HCEC 1CT (cell line): ENCODE data around the gene CERKL.
"Not testable (repeated sequence)": the region's sequence is repeated elsewhere in the genome, so short reads cannot be mapped to it uniquely, and the experiment has no call there.

ENCODE experiments used
- DNase-seq: peaks from one replicate; pipeline ENCODE4 v3.0.0-alpha.2; 2017

The CERKL gene, protein sequence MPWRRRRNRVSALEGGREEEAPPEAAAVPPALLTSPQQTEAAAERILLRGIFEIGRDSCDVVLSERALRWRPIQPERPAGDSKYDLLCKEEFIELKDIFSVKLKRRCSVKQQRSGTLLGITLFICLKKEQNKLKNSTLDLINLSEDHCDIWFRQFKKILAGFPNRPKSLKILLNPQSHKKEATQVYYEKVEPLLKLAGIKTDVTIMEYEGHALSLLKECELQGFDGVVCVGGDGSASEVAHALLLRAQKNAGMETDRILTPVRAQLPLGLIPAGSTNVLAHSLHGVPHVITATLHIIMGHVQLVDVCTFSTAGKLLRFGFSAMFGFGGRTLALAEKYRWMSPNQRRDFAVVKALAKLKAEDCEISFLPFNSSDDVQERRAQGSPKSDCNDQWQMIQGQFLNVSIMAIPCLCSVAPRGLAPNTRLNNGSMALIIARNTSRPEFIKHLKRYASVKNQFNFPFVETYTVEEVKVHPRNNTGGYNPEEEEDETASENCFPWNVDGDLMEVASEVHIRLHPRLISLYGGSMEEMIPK

DNA sequence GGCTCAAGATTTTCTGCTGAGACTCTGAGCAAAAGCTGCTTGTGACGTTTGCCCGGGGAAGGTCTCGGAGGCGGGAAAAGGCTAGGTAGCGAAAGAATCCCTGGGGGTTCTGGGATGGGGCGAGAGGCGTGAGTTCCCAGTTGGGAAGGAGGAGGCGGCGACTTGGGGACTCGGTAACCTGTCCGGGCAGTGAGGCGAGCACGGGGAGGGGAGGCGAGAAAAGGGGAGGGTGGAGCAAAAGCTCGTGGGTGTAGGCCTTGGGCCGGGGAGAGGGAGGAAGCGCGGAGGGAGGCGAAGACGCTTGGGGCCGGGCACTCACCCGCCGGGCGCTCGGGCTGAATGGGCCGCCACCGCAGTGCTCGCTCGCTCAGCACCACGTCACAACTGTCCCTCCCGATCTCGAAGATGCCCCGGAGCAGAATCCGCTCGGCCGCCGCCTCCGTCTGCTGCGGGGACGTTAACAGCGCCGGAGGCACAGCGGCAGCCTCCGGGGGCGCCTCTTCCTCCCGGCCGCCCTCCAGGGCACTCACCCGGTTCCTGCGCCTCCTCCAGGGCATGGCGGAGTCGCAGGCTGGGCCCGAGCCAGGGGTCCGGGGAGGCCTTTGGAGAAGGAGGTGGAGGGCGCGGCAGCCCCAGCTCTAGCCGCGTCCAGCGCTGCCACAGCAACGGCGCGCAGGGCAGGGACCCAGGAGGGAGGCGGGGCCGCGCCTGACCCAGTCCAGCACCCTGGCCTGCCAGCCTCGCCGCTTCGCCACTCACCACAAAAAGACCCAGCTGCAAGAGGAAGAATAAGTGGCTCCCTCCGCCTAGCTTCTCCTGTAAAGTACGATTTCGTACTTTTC, at the start of gene CERKL:
TSS of gene CERKL (minus strand) at position 656 of the 842 bp plus-strand sequence. CDS start at position 557, 99 bp downstream.
- DNase-seq = peak; percentile 11

- not testable (repeated sequence) for DNase-seq
These were observed 45.6 kb upstream of the CERKL start for GRCh38 chr2:181702519-181702918.

DNA sequence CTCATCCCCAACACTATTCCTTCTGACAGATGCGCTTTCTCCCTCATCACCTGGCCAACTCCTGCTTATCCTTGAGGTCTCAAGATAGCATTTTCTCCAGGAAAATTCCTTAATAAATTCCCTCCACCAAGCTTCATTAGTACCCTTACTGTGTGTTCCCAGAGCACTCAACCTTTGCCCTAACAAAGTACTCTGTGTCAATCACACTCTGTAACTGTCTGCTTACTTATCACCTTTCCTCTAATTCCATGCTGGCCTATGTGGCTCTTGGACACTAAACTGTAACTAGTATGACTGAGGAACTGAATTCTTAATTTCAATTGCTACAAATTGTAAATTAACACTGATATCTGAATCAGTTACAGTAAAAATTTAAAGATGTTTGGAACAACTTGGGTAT, 41.3 kb upstream of the CERKL start:
- no peak for DNase-seq

GRCh38 chr2:181697571-181697970, 40.7 kb upstream of the CERKL start:
- DNase-seq = no peak

DNA sequence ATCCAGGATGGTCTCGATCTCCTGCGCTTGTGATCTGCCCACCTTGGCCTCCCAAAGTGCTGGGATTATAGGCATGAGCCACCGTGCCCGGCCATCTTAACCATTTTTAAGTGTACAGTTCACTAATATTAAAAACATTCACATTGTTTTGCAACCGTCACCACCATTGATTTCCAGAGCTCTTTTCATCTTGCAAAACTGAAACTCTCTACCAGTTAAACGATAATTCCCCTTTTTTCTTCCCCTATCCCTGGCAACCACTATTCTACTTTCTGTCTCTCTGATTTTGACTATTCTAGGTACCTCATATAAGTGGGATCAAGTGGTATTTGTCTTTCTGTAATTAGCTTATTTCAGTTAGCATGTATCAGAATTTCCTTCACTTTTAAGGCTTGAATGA, 40.2 kb upstream of the CERKL start:
- DNase-seq = no peak

DNA sequence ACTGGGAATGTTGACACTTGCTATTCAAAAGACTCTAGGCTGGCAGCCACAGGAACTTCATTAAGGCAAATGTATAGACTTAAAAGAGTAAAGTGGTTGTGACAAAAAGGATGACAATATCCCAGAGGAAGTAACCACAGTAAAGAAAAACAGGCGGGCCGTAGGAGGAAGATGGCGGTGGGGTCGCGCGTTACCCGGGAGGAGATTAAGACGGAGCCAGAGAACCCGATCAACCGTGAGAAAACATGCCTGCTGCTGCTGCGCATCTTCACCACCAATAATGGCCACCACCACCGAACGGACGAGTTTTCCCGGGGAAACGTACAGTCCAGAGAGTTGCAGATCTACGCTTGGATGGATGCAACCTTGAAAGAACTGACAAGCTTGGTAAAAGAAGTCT, 37.4 kb upstream of the CERKL start:
- DNase-seq = no peak

- no peak for DNase-seq
These were observed 34.0 kb upstream of the CERKL start for GRCh38 chr2:181690860-181691259.

GRCh38 chr2:181686576-181687185, 29.8 kb upstream of the CERKL start:
- DNase-seq = no peak

DNA sequence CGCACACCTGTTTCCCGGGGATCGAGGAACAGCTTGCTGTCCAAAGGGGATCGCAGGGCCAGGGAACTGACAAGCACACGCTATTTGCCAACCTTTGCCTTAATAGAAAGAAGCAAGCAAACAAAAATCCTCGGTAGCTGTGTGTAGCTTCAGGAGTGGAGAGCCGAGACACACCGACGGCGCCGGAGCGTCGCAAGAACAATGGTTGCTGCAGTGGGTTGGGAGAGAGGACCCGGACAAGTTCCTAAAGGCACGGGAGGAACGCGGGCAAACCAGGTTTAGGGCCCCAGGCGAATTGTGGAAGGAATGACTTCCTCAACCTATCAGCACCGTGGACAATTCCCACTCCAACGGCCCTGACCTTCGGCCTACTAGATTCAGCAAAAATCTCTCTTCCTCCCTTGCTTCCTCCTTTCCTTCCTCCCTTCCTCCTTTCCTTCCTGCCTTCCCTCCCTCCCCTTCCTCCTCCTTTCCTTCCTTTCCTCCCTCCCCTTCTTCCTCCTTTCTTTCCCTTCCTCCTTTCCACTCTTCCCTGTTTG, 28.3 kb upstream of the CERKL start:
- no peak for DNase-seq

GRCh38 chr2:181684454-181685149, 27.7 kb upstream of the CERKL start:
- DNase-seq = no peak

DNA sequence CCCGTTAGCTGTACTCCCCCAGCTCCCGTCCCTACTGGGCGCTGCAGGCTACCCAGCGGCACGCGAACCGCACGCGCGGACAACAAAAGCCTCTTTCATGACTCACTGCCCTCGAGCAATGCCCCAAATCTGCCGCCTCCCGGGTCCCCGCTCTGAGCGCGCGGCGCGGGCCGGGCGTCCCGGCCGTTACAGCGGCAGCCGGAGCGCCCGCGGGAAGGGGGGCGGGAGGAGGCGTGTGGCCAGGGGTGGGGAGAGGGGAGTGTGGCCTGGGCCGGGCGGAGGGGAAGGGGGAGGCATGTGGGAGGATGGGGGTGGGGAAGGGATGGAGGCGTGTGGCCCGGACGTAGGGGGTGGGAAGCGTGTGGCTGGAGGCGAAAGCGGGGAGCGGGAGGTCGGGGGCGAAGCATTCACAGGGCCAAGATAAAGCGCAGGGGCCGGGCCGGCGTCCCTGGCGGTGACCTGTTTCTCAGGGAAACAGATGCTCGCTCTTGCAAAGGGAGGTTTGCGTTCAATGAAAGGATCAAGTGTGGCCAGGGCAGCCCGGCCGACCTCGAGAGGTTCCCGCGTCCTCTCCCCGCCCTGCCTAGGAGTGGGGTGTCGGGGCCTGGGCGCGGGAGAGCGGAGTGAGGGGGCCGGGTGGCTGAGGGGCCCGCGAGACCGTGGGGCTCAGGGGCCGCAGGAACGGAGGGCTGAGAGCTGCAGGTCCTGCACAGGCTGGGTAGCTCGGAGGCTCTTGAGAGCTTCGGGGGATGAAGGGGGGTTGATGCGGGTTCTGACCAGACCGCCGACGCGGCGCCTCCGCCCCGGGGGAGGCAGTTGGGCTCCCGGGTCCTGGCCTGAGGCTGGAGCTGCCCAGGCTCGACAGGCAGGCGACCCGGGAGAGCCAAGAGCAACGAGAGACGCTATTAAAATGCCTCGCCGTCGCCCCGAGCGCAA, 26.9 kb upstream of the CERKL start:
- DNase-seq = no peak

GRCh38 chr2:181682795-181683517, 26.1 kb upstream of the CERKL start:
- DNase-seq = no peak

DNA sequence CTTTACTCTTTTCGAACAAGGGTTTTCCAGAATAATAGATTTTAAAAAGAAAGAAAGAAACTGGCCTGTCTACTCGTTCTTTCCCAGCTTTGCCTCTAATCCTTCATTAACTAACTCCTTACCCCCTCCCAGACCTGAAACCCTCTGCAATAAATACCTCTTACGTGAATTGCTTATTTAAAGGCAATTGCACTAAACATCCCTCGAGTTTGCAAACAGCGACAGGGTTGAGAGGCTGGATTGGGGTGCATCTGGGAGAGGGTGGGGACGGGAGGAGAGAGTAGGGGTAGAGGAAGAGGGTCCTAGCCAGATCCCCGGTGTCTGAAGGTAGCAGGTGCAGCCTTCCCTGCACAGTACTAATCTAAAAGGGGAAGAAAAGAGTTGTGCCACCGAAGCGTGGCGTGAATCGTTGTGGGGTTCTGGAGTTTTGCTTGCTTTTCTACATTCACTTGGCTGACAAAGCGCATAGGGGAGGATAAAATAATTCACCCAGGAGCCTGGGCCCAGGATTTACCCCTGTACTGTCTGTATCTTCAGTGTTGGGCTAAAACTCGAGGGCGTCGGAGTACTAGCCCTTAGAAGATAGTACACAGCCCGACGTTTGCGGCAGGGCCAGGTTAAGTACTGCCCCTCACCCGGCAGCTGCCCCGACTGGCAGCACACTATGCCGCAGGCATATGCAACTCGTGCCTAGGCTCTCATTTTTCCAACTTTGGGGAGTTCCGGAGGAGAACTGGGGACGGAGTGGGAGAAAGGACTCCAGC, 25.3 kb upstream of the CERKL start:
- no peak for DNase-seq

DNA sequence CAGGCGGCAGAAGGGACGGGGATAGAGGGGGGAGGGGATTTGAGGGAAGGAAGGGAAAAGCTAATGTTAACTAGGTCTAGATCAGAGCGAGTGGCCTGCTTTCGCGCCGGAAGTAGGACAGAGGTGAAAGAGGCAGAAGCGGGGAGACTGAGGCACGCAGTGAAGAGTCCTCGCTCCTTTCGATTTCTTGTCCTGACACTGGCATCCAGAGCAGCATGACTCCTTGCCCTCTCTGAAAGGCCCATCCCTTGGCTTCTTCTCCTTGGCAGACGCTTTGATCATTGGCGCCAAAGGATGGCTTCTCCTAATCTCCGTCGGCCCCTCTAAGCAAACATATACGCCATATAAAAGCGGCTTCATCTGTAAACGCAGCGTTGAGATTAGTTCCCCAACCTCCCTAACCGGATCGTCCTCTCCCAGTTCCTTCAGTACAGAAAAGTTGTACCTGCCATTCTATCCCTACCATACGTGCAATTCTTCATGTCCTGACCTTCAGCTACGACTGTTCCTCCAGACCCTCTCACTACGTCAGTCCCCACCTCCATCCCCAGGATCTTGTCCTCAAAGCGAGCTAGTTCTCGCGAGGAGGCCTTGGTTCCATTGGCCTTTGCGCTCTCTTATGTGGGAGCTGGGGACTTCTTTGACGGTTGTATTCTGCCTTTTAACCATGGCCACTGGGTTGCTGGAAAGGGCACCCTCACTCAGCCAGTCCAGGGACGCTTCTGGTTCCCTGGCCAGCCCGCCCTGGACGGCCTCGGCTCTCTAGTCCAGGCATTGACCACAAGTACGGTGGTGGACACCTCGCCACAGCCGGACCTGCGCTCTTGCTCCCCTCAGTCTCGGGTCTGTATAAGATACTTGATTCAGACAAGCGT, 24.3 kb upstream of the CERKL start:
- no peak for DNase-seq

DNA sequence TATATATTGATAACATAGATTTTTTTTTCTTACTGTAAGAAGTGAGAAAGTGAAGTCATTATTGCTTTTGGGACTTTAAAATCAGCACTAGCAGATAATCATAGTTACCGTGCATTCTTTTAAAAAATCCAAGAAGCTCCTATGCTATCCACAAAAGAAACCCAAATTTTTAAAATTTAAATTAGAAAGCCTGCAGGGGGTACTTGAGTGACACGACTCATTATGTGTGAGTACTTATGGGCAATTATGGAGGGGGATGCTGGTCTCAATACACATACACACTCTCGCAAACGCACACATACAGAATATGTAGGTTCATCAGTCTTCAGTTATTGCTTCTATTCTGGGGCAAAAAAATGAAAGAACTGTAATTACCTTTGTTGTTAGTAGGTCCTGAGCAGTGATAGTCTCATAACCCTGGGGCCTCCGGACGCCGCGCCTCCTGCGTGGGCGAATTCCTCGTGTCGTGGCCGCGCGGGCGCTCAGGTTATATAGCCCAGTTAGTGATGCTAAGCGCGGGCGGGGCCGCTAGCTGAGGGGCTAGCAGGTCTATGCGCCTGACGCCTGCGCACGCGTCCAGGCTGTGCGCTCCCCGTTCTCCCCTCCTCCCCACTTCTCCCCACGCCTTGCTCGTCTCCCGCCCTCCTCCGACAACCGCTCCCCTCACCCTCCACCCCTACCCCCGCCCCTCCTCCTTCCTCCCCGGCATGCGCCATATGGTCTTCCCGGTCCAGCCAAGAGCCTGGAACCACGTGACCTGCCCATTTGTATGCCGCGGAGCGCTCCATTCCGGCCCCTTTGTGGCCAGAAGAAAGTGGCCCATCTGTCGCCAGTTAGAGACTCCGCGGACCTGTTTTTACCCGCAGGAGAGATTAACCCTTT, 23.4 kb upstream of the CERKL start, which contains the start of gene NEUROD1:
TSS of gene NEUROD1 (minus strand) at position 463 of the 882 bp plus-strand sequence. CDS start 1,657 bp downstream, outside the sequence.
- DNase-seq = no peak

- DNase-seq = no peak
These were observed 22.7 kb upstream of the CERKL start for GRCh38 chr2:181679544-181679979.

DNA sequence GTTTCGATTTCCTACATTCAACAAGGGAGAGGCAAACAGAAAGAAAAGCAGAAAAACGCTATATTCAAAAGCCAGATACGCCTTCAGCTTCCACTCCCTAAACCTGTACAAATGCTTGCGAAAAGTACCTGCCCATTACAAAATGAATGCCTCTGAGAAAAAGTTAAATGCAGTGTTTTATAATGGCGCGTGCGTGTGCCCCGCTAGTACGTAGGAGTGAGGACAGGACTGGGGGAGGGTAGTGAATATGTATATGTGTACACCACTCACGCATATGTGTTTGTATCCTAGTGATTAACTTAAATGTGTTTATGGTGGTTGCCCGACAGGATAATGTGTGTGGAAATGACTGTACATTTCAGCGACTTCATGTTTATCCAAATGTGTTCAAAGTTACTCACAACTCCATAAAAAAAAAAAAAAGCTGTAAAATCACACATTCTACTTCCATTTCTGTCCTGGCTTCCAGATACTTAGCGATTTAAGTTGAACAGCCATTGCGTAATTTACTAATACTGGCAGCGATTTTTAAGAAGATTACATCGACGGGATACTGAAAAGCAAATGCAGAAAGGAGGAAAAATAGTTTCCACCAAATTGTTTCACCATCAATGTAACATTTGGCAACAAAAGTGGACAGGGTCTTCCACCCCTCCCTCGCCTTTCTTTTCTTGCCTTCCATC, 22.1 kb upstream of the CERKL start:
- DNase-seq = no peak
